Measurements from ENCODE around the gene SPDYE4. TPM values are rescaled to one million over a fixed set of nuclear protein-coding genes. Genes with fewer than 3 reads are reported as not detected.

The SPDYE4 gene
- total and polyA plus RNA-seq, 2 donors (not counting 1 experiment from before 2014, with no cell fraction given), result not detected

GRCh38 chr17:8754890-8755289 lies 3.5 kb downstream of the SPDYE4 start:
- Mint-ChIP-seq H3K9me3 (ENCODE audit: insufficient read depth) (no peaks in the 10 kb centered on the region), H3K4me1 (no peaks in the 10 kb centered on the region), H3K27me3 (peaks cover 36% of the 10 kb centered on the region), H3K27ac (no peak overlapping the region), H3K4me3 (no peak overlapping the region)
- ChIA-PET POLR2A (no interaction called here), CTCF (interaction anchor here (0.6 to 3.3 kb wide), 4 partner anchors 22 to 243 kb away, joined by 3 to 20 read pairs (median 7); no protein-coding TSS in a partner anchor)
- TF ChIP-seq, protein P1, sequence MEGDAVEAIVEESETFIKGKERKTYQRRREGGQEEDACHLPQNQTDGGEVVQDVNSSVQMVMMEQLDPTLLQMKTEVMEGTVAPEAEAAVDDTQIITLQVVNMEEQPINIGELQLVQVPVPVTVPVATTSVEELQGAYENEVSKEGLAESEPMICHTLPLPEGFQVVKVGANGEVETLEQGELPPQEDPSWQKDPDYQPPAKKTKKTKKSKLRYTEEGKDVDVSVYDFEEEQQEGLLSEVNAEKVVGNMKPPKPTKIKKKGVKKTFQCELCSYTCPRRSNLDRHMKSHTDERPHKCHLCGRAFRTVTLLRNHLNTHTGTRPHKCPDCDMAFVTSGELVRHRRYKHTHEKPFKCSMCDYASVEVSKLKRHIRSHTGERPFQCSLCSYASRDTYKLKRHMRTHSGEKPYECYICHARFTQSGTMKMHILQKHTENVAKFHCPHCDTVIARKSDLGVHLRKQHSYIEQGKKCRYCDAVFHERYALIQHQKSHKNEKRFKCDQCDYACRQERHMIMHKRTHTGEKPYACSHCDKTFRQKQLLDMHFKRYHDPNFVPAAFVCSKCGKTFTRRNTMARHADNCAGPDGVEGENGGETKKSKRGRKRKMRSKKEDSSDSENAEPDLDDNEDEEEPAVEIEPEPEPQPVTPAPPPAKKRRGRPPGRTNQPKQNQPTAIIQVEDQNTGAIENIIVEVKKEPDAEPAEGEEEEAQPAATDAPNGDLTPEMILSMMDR (IDR thresholded peaks at IDR 0.05), result no peak
- TF ChIP-seq EZH2 (IDR thresholded peaks at IDR 0.05; ENCODE audit: borderline replicate concordance, insufficient read depth, low read depth, low read length, poor library complexity, severe bottlenecking), result no peak
- ATAC-seq (ENCODE audit: low read depth), result no peak
- Histone ChIP-seq H3K4me2 (replicated peaks; ENCODE audit: low read depth, low read length, poor library complexity, severe bottlenecking) (no peak overlapping the region), H3K36me3 (replicated peaks in 1 of 2; ENCODE audit: control extremely low read depth in 1 of 2, control insufficient read depth in 1 of 2, extremely low read depth in 1 of 2, insufficient read depth in 2 of 2, low read length in 1 of 2) (no peaks in the 10 kb centered on the region), H2AFZ (ENCODE audit: insufficient read depth, low read depth, low read length, poor library complexity, severe bottlenecking) (no peak overlapping the region), H3K4me3 (ENCODE audit: control extremely low read depth in 1 of 5, extremely low read depth in 1 of 5, insufficient read depth in 1 of 5, low read depth in 2 of 5, low read length in 4 of 5) (no peak overlapping the region), H3K79me2 (ENCODE audit: control insufficient read depth, insufficient read depth, low read length) (no peaks in the 10 kb centered on the region), H3K27me3 (replicated peaks in 1 of 4; ENCODE audit: control extremely low read depth in 1 of 4, control insufficient read depth in 3 of 4, insufficient read depth in 4 of 4, low read length in 3 of 4) (peaks cover 0 to 13% (median 0%) of the 10 kb centered on the region in 4 experiments), H3K4me1 (ENCODE audit: control insufficient read depth in 2 of 2, insufficient read depth in 2 of 2, low read length in 2 of 2) (no peaks in the 10 kb centered on the region), H4K20me1 (ENCODE audit: control insufficient read depth, insufficient read depth, low read length, poor library complexity, severe bottlenecking) (no peaks in the 10 kb centered on the region), H3K27ac (ENCODE audit: low read length in 2 of 2) (no peak overlapping the region), H3K9me3 (ENCODE audit: control extremely low read depth in 1 of 3, control insufficient read depth in 2 of 3, insufficient read depth in 1 of 3, low read length in 2 of 3) (no peaks in the 10 kb centered on the region), H3K9ac (ENCODE audit: low read length) (no peak overlapping the region)
- WGBS (ENCODE audit: insufficient coverage), result 96% methylated on average over 5 of the region's 8 CpGs
- no peak for DNase-seq
- intact Hi-C loops (cut with micrococcal nuclease), result loop anchor here (1.0 kb wide), 1 partner anchor 140 kb away; no protein-coding TSS in a partner anchor

- Mint-ChIP-seq H3K4me3 (no peak overlapping the region), H3K4me1 (no peaks in the 10 kb centered on the region), H3K27ac (no peak overlapping the region), H3K9me3 (ENCODE audit: insufficient read depth) (no peaks in the 10 kb centered on the region), H3K27me3 (peaks cover 39% of the 10 kb centered on the region)
- H3K27me3 ChIP-seq (replicated peaks in 1 of 4; ENCODE audit: control extremely low read depth in 1 of 4, control insufficient read depth in 3 of 4, insufficient read depth in 4 of 4, low read length in 3 of 4), result peaks cover 0 to 7% (median 0%) of the 10 kb centered on the region in 4 experiments
- no CpG with 5 or more reads among the region's 1 CpG for WGBS (ENCODE audit: insufficient coverage)
- no peaks in the 10 kb centered on the region for H3K79me2 ChIP-seq (ENCODE audit: control insufficient read depth, insufficient read depth, low read length)
- no peaks in the 10 kb centered on the region for H3K36me3 ChIP-seq (replicated peaks in 1 of 2; ENCODE audit: control extremely low read depth in 1 of 2, control insufficient read depth in 1 of 2, extremely low read depth in 1 of 2, insufficient read depth in 2 of 2, low read length in 1 of 2)
- no peak for ATAC-seq (ENCODE audit: low read depth)
- peak; percentile 37 for DNase-seq
- no peaks in the 10 kb centered on the region for H3K9me3 ChIP-seq (ENCODE audit: control extremely low read depth in 1 of 3, control insufficient read depth in 2 of 3, insufficient read depth in 1 of 3, low read length in 2 of 3)
- no peak overlapping the region for H3K4me3 ChIP-seq (ENCODE audit: control extremely low read depth in 1 of 5, extremely low read depth in 1 of 5, insufficient read depth in 1 of 5, low read depth in 2 of 5, low read length in 4 of 5)
- no peaks in the 10 kb centered on the region for H3K4me1 ChIP-seq (ENCODE audit: control insufficient read depth in 2 of 2, insufficient read depth in 2 of 2, low read length in 2 of 2)
- ChIA-PET CTCF (interaction anchor here (0.6 to 3.3 kb wide), 6 partner anchors 22 to 244 kb away, joined by 3 to 20 read pairs (median 4); no protein-coding TSS in a partner anchor), POLR2A (no interaction called here)
- H3K4me2 ChIP-seq (replicated peaks; ENCODE audit: low read depth, low read length, poor library complexity, severe bottlenecking), result no peak overlapping the region
- H4K20me1 ChIP-seq (ENCODE audit: control insufficient read depth, insufficient read depth, low read length, poor library complexity, severe bottlenecking), result no peaks in the 10 kb centered on the region
- intact Hi-C loops (cut with micrococcal nuclease), result loop anchor here (1.0 kb wide), 2 partner anchors 141 to 244 kb away; no protein-coding TSS in a partner anchor
- no peak overlapping the region for H3K9ac ChIP-seq (ENCODE audit: low read length)
- no peak overlapping the region for H3K27ac ChIP-seq (ENCODE audit: low read length in 2 of 2)
- TF ChIP-seq EZH2 (IDR thresholded peaks at IDR 0.05; ENCODE audit: borderline replicate concordance, insufficient read depth, low read depth, low read length, poor library complexity, severe bottlenecking), result no peak
- TF ChIP-seq, protein P1 (IDR thresholded peaks at IDR 0.05), result peak; percentile 37
- H2AFZ ChIP-seq (ENCODE audit: insufficient read depth, low read depth, low read length, poor library complexity, severe bottlenecking), result no peak overlapping the region
Measured at GRCh38 chr17:8753976-8754440, 4.3 kb downstream of the SPDYE4 start.
